SK-N-SH treated with all-trans-retinoic acid at 6 μM for 48 hours (cell line): Measurements from ENCODE around the gene SP2.

Experiments used
- ATAC-seq: fragments of 200-7000 bp; cut with Tn5 transposase; 3 replicates; pipeline ENCODE4 v1.9.1; 2020; ENCODE audit warnings: mild to moderate bottlenecking, moderate library complexity
- ARNTL ChIP-seq: fragments of 450-650 bp; formaldehyde crosslinking; IDR thresholded peaks from 2 replicates; pipeline ENCODE4 v1.5.0; 2020; ENCODE audit warnings: low read depth, mild to moderate bottlenecking, moderate library complexity, borderline replicate concordance
- BACH2 ChIP-seq: fragments of 250-450 bp; sonication (Bioruptor Pico); IDR thresholded peaks from 2 replicates; pipeline ENCODE4 v1.9.0; 2021; ENCODE audit warnings: mild to moderate bottlenecking, borderline replicate concordance
- CREB5 ChIP-seq: fragments of 250-450 bp; sonication (Bioruptor Pico); IDR thresholded peaks from 2 replicates; pipeline ENCODE4 v1.5.1; 2020; ENCODE audit warnings: low read depth, mild to moderate bottlenecking, moderate library complexity
- CSDC2 ChIP-seq: fragments of 250-450 bp; sonication (Bioruptor Pico); IDR thresholded peaks from 2 replicates; pipeline ENCODE4 v1.5.0; 2020; ENCODE audit warnings: mild to moderate bottlenecking, moderate library complexity
- ESRRG ChIP-seq: fragments of 250-450 bp; sonication (Bioruptor Pico); IDR thresholded peaks from 2 replicates; pipeline ENCODE4 v1.6.1; 2021; ENCODE audit warnings: mild to moderate bottlenecking
- GLIS3 ChIP-seq: fragments of 250-450 bp; sonication (Bioruptor Pico); IDR thresholded peaks from 2 replicates; pipeline ENCODE4 v1.5.0; 2020; ENCODE audit warnings: mild to moderate bottlenecking, moderate library complexity
- ISL1 ChIP-seq: fragments of 250-450 bp; sonication (Bioruptor Pico); IDR thresholded peaks from 2 replicates; pipeline ENCODE4 v2.1.2; 2022; ENCODE audit warnings: mild to moderate bottlenecking, moderate library complexity
- OSR1 ChIP-seq: fragments of 250-450 bp; sonication (Bioruptor Pico); IDR thresholded peaks from 2 replicates; pipeline ENCODE4 v1.8.0; 2022; ENCODE audit warnings: moderate library complexity, mild to moderate bottlenecking, inconsistent platforms
- PATZ1 ChIP-seq: fragments of 250-450 bp; sonication (Bioruptor Pico); IDR thresholded peaks from 2 replicates; pipeline ENCODE4 v1.8.0; 2020; ENCODE audit warnings: mild to moderate bottlenecking, moderate library complexity, borderline replicate concordance
- PPARA ChIP-seq: fragments of 250-450 bp; sonication (Bioruptor Pico); IDR thresholded peaks from 2 replicates; pipeline ENCODE4 v1.5.0; 2020; ENCODE audit warnings: mild to moderate bottlenecking, borderline replicate concordance
- RARB ChIP-seq: fragments of 250-450 bp; sonication (Bioruptor Pico); IDR thresholded peaks from 2 replicates; pipeline ENCODE4 v1.8.0; 2021; ENCODE audit warnings: mild to moderate bottlenecking, moderate library complexity
- SNAI2 ChIP-seq: fragments of 250-450 bp; sonication (Bioruptor Pico); IDR thresholded peaks from 2 replicates; pipeline ENCODE4 v1.5.0; 2020; ENCODE audit warnings: mild to moderate bottlenecking, moderate library complexity
- TCF4 ChIP-seq: fragments of 250-450 bp; sonication (Bioruptor Pico); IDR thresholded peaks from 2 replicates; pipeline ENCODE4 v1.8.0; 2021; ENCODE audit warnings: mild to moderate bottlenecking, moderate library complexity, borderline replicate concordance
- TOX ChIP-seq: fragments of 250-450 bp; sonication (Bioruptor Pico); IDR thresholded peaks from 2 replicates; pipeline ENCODE4 v1.8.0; 2021; ENCODE audit warnings: mild to moderate bottlenecking, moderate library complexity, borderline replicate concordance
- TSHZ2 ChIP-seq: fragments of 250-450 bp; sonication (Bioruptor Pico); IDR thresholded peaks from 2 replicates; pipeline ENCODE4 v1.5.0; 2020; ENCODE audit warnings: mild to moderate bottlenecking, moderate library complexity
- ZC3H10 ChIP-seq: fragments of 250-450 bp; sonication (Bioruptor Pico); IDR thresholded peaks from 2 replicates; pipeline ENCODE4 v1.5.1; 2021; ENCODE audit warnings: mild to moderate bottlenecking, moderate library complexity
- ZFP30 ChIP-seq: fragments of 450-650 bp; formaldehyde crosslinking; IDR thresholded peaks from 2 replicates; pipeline ENCODE4 v1.5.0; 2022; ENCODE audit warnings: mild to moderate bottlenecking, moderate library complexity
- ZNF565 ChIP-seq: fragments of 450-650 bp; formaldehyde crosslinking; conservative IDR thresholded peaks from 2 replicates; pipeline ENCODE4 v1.5.0; 2020; ENCODE audit warnings: low read depth, mild to moderate bottlenecking, moderate library complexity
- ZNF8 ChIP-seq: fragments of 450-650 bp; formaldehyde crosslinking; IDR thresholded peaks from 2 replicates; pipeline ENCODE4 v1.5.0; 2020; ENCODE audit warnings: mild to moderate bottlenecking, moderate library complexity

Gene SP2

GRCh38 chr17:47950448-47950847 lies 54.4 kb downstream of the SP2 start:
- no peak for ATAC-seq
- TF ChIP-seq TSHZ2 (no peak), OSR1 (CRISPR knock-in tag) (no peak), GLIS3 (CRISPR knock-in tag) (no peak), ARNTL (no peak), TCF4 (CRISPR knock-in tag) (no peak), CREB5 (CRISPR knock-in tag) (no peak), ZFP30 (CRISPR knock-in tag) (no peak), BACH2 (no peak), CSDC2 (no peak), ZNF565 (CRISPR knock-in tag) (no peak), PATZ1 (CRISPR knock-in tag) (no peak)

GRCh38 chr17:47952171-47953021 lies 56.4 kb downstream of the SP2 start:
- TF ChIP-seq ESRRG (CRISPR knock-in tag) (no peak), ZFP30 (CRISPR knock-in tag) (no peak), PPARA (CRISPR knock-in tag) (no peak), ZC3H10 (no peak), ZNF8 (CRISPR knock-in tag) (no peak), ARNTL (no peak), CSDC2 (no peak), OSR1 (CRISPR knock-in tag) (no peak)
- no peak for ATAC-seq

GRCh38 chr17:47953909-47954308 lies 57.9 kb downstream of the SP2 start:
- TF ChIP-seq SNAI2 (CRISPR knock-in tag), result no peak
- TF ChIP-seq ISL1 (CRISPR knock-in tag), result 0 out of 2 replicates have a peak, but pooled peaks have one; percentile 21
- no peak for ATAC-seq

GRCh38 chr17:47955497-47956461 lies 59.7 kb downstream of the SP2 start:
- TF ChIP-seq RARB (CRISPR knock-in tag), result no peak
- TF ChIP-seq TOX (CRISPR knock-in tag), result no peak
- no peak for ATAC-seq
